ENCODE measurements around the gene ICA1. TPM values are rescaled to one million over a fixed set of nuclear protein-coding genes. Genes with fewer than 3 reads are reported as not detected.

The ICA1 gene
- total and polyA plus RNA-seq, 2 experiments from 2014 or later: 45.2 to 83.7 TPM

DNA sequence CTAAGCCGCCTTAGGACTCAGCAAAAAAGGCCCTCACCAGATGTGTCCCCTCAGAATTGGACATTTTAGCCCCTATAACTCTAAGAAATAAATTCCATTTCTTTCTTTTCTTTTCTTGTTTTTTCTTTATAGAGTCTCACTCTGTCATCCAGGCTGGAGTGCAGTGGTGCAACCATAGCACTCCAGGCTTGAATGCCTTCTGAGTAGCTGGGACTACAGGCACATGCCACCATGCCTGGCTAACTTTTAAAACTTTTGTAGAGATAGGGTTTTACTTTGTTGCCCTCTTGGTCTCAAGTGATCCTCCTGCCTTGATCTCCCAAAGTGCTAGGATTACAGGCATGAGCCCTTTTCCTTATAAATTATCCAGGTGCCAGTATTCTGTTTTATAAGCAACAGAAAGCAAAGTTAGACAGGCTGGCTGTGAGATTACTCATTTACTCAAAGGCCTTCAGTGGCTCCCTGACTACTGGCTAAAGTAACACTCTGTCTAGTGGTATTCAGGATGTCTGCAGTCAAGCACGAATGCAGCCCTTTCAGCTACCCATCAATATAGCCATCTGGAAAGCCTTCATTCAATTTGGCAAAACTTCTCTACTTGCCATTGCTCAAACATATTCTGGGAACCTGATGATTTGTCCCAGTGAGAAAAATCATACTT lies 128.6 kb downstream of the ICA1 start (continued):
- TF ChIP-seq, protein P1, sequence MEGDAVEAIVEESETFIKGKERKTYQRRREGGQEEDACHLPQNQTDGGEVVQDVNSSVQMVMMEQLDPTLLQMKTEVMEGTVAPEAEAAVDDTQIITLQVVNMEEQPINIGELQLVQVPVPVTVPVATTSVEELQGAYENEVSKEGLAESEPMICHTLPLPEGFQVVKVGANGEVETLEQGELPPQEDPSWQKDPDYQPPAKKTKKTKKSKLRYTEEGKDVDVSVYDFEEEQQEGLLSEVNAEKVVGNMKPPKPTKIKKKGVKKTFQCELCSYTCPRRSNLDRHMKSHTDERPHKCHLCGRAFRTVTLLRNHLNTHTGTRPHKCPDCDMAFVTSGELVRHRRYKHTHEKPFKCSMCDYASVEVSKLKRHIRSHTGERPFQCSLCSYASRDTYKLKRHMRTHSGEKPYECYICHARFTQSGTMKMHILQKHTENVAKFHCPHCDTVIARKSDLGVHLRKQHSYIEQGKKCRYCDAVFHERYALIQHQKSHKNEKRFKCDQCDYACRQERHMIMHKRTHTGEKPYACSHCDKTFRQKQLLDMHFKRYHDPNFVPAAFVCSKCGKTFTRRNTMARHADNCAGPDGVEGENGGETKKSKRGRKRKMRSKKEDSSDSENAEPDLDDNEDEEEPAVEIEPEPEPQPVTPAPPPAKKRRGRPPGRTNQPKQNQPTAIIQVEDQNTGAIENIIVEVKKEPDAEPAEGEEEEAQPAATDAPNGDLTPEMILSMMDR (conservative IDR thresholded peaks at IDR 0.05; ENCODE audit: low read depth in 2 of 2): no peak
- TF ChIP-seq JUNB (IDR thresholded peaks at IDR 0.05; ENCODE audit: unreplicated experiment) (no peak), ZNF114 (CRISPR knock-in tag; IDR thresholded peaks at IDR 0.05) (no peak), EZH2 (IDR thresholded peaks at IDR 0.05; ENCODE audit: low read depth, unreplicated experiment) (no peak), CREB1 (CRISPR knock-in tag; IDR thresholded peaks at IDR 0.05; ENCODE audit: low read depth) (no peak), STAT1 (IDR thresholded peaks at IDR 0.05; ENCODE audit: unreplicated experiment) (no peak)

DNA sequence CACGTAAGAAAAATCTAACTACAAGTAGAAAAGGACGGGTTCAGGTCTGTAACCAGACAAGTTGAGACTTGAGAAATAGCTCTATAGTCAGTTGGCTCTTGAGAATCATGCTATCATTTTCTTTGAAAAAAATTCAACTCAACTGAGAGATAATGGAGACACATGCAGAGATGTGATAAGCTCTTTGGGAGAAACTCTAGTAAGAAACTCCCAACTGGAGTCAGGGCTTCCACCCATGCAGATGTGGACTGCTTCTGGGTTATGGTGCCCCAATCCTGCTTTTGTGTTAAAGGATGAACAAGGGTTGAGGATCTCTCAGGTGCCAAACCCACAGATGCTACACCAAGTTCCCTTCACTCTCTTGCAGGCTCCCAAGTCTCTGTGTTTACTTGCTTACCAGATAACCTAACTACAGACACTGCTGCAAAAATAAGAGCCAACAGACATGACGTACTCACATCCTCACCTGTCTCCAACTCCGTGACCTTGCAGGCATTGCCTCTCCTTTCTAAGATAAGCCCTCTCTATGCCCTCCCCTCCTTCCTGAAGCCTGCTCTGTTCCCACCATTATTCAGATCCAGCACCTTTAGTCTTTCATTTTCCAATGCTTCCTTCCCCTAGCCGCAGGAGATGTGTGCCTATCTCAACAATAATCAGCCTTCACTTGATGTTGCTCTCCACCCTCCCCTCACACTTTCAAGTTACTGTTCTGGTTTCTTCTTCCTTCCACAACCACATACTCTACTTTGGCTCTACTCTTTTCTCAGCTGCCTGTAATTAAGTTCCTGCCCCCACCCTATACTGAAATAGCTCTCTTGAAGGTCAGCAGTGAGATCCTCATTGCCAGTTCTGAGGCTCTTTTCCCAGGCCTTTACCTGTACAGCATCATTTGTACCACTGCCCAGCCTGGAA lies 130.0 kb downstream of the ICA1 start:
- Mint-ChIP-seq H3K36me3 (ENCODE audit: low read depth) (peaks cover 6% of the 10 kb centered on the region; the same call in 2 of the 3 replicates), H3K4me3 (no peak overlapping the region), H3K9me3 (no peaks in the 10 kb centered on the region), H3K27ac (no peak overlapping the region), H3K27me3 (ENCODE audit: insufficient read depth, low read depth, poor library complexity) (no peaks in the 10 kb centered on the region), H3K4me1 (no peaks in the 10 kb centered on the region)
- Histone ChIP-seq H3F3A (replicated peaks; ENCODE audit: low read depth) (no peaks in the 10 kb centered on the region), H4K20me1 (replicated peaks; ENCODE audit: insufficient read depth) (no peaks in the 10 kb centered on the region), H3K9me2 (ENCODE audit: insufficient read depth) (peaks cover 11% of the 10 kb centered on the region; the same call in 1 of the 2 replicates), H3K36me3 (ENCODE audit: insufficient read depth) (no peaks in the 10 kb centered on the region), H2AFZ (no peak overlapping the region), H3K79me2 (replicated peaks; ENCODE audit: insufficient read depth) (no peaks in the 10 kb centered on the region), H3K27ac (ENCODE audit: low read depth) (no peak overlapping the region), H3K4me2 (no peak overlapping the region), H3K4me1 (ENCODE audit: insufficient read depth) (no peaks in the 10 kb centered on the region), H3K4me3 (no peak overlapping the region), H3K27me3 (ENCODE audit: insufficient read depth) (no peaks in the 10 kb centered on the region)
- ATAC-seq (no peak), DNase-seq (ENCODE audit: low spot score) (no peak)
- TF ChIP-seq, protein P2, sequence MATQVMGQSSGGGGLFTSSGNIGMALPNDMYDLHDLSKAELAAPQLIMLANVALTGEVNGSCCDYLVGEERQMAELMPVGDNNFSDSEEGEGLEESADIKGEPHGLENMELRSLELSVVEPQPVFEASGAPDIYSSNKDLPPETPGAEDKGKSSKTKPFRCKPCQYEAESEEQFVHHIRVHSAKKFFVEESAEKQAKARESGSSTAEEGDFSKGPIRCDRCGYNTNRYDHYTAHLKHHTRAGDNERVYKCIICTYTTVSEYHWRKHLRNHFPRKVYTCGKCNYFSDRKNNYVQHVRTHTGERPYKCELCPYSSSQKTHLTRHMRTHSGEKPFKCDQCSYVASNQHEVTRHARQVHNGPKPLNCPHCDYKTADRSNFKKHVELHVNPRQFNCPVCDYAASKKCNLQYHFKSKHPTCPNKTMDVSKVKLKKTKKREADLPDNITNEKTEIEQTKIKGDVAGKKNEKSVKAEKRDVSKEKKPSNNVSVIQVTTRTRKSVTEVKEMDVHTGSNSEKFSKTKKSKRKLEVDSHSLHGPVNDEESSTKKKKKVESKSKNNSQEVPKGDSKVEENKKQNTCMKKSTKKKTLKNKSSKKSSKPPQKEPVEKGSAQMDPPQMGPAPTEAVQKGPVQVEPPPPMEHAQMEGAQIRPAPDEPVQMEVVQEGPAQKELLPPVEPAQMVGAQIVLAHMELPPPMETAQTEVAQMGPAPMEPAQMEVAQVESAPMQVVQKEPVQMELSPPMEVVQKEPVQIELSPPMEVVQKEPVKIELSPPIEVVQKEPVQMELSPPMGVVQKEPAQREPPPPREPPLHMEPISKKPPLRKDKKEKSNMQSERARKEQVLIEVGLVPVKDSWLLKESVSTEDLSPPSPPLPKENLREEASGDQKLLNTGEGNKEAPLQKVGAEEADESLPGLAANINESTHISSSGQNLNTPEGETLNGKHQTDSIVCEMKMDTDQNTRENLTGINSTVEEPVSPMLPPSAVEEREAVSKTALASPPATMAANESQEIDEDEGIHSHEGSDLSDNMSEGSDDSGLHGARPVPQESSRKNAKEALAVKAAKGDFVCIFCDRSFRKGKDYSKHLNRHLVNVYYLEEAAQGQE (IDR thresholded peaks at IDR 0.05; ENCODE audit: unreplicated experiment): no peak
- TF ChIP-seq, protein P3, sequence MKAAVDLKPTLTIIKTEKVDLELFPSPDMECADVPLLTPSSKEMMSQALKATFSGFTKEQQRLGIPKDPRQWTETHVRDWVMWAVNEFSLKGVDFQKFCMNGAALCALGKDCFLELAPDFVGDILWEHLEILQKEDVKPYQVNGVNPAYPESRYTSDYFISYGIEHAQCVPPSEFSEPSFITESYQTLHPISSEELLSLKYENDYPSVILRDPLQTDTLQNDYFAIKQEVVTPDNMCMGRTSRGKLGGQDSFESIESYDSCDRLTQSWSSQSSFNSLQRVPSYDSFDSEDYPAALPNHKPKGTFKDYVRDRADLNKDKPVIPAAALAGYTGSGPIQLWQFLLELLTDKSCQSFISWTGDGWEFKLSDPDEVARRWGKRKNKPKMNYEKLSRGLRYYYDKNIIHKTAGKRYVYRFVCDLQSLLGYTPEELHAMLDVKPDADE (IDR thresholded peaks at IDR 0.05): no peak
- TF ChIP-seq CREB1 (CRISPR knock-in tag; IDR thresholded peaks at IDR 0.05; ENCODE audit: low read depth) (no peak), EZH2phosphoT487 (IDR thresholded peaks at IDR 0.05; ENCODE audit: unreplicated experiment) (no peak), JUNB (IDR thresholded peaks at IDR 0.05; ENCODE audit: unreplicated experiment) (no peak)
- TF ChIP-seq, protein P1 (conservative IDR thresholded peaks at IDR 0.05; ENCODE audit: low read depth in 2 of 2): no peak
